ENCODE data around the gene DFFA. TPM values are rescaled to one million over a fixed set of nuclear protein-coding genes. Genes with fewer than 3 reads are reported as not detected.

The DFFA gene
- total RNA-seq, 2 experiments from 2014 or later: 76.7 to 81.8 TPM

DNA sequence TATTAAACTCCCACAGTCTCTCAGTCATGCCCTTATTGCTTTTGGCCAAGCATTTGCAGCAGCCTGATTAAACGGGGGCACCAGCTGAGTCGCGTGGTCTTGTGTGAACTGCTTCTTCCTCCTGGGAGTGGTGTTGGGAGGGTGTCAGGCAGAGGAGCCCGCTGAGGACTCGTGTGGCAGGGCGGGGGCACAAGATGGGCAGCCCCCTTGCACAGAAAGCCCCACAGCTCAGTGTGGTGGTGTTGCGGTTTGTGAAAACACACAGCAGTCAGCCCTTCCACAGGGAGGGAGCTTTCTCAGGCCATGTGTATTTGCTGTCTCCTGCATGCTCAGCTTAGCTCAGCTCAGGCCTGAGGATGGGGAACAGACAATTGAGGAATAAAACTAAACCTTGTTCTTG, 24.8 kb upstream of the DFFA start:
- H3K36me3 Mint-ChIP-seq (ENCODE audit: low read depth): peaks cover 5% of the 10 kb centered on the region
- H3K4me3 Mint-ChIP-seq: no peak overlapping the region
- intact Hi-C loops (cut with micrococcal nuclease): loop anchor here (5.0 to 10.0 kb wide), 2 partner anchors 62 to 370 kb away; partner anchors contain the start of gene CENPS
- H3K9me3 Mint-ChIP-seq: no peaks in the 10 kb centered on the region
- no peak for ATAC-seq
- no peak for DNase-seq
- POLR2A ChIA-PET: interaction anchor here (1.2 to 3.5 kb wide), 3 partner anchors 13 to 421 kb away, joined by 3 to 10 read pairs (median 7); no protein-coding TSS in a partner anchor
- H3K4me1 Mint-ChIP-seq (ENCODE audit: low read depth): peaks cover 54% of the 10 kb centered on the region
- TF ChIP-seq, protein P1, sequence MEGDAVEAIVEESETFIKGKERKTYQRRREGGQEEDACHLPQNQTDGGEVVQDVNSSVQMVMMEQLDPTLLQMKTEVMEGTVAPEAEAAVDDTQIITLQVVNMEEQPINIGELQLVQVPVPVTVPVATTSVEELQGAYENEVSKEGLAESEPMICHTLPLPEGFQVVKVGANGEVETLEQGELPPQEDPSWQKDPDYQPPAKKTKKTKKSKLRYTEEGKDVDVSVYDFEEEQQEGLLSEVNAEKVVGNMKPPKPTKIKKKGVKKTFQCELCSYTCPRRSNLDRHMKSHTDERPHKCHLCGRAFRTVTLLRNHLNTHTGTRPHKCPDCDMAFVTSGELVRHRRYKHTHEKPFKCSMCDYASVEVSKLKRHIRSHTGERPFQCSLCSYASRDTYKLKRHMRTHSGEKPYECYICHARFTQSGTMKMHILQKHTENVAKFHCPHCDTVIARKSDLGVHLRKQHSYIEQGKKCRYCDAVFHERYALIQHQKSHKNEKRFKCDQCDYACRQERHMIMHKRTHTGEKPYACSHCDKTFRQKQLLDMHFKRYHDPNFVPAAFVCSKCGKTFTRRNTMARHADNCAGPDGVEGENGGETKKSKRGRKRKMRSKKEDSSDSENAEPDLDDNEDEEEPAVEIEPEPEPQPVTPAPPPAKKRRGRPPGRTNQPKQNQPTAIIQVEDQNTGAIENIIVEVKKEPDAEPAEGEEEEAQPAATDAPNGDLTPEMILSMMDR (IDR thresholded peaks at IDR 0.05): no peak
- H3K27ac Mint-ChIP-seq: peak overlapping the region; percentile 34
- H3K27me3 Mint-ChIP-seq: no peaks in the 10 kb centered on the region
- CTCF ChIA-PET: interaction anchor here (1.0 to 11.4 kb wide), 3 partner anchors 11 to 370 kb away, joined by 3 to 202 read pairs (median 4); no protein-coding TSS in a partner anchor

DNA sequence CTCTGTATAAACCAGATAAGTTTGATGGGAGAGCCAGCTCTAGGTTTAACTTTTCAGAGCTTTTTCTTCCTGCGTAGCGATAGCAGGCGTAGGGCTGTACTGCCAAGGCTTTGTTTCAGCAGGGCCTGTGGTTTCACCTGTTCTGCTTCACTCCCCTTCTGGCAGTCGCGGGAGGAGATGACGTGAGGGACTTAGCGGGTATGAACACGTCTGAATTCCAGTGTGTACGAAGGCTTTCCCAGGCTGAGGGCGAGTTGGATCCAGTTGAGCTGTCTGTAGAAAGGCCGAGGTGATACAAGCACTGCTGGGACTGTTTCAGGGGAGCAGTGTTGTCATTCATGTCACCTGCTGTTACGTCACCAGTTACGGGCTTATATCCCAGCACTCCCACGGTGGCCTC, 23.6 kb upstream of the DFFA start:
- DNase-seq (peak; percentile 44), ATAC-seq (peak; percentile 9)
- intact Hi-C loops (cut with micrococcal nuclease): loop anchor here (5.0 to 10.0 kb wide), 2 partner anchors 61 to 371 kb away; partner anchors contain the start of gene CENPS
- CTCF ChIA-PET: interaction anchor here (1.0 to 11.4 kb wide), 10 partner anchors 10 to 443 kb away, joined by 3 to 202 read pairs (median 4); no protein-coding TSS in a partner anchor
- TF ChIP-seq, protein P1 (IDR thresholded peaks at IDR 0.05): no peak
- Mint-ChIP-seq H3K4me3 (peak overlapping the region; percentile 68), H3K27ac (peak overlapping the region; percentile 92), H3K27me3 (no peaks in the 10 kb centered on the region), H3K36me3 (ENCODE audit: low read depth) (peaks cover 5% of the 10 kb centered on the region), H3K4me1 (ENCODE audit: low read depth) (peaks cover 49% of the 10 kb centered on the region), H3K9me3 (no peaks in the 10 kb centered on the region)
- POLR2A ChIA-PET: interaction anchor here (1.1 to 3.5 kb wide), 4 partner anchors 13 to 96 kb away, joined by 5 to 15 read pairs (median 8); partner anchors contain the start of gene CENPS

DNA sequence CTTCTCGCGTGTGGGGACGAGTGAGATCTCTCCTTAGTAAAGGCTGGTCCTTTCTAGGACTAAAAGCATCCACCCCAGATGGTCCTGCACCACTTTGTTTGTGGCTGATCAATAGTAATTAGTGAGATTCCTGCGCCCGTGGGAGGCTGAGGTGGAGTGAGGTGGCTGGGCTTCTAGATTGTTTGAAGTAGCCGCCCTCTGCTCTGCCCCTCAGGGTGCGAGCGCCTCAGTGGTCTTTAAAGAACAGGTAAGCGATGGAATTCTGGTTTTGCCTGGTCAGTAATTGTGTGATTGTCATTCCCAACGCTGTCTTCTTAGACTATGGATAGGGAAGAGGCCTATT, 23.1 kb upstream of the DFFA start:
- ATAC-seq (no peak), DNase-seq (no peak)
- Mint-ChIP-seq H3K9me3 (no peaks in the 10 kb centered on the region), H3K36me3 (ENCODE audit: low read depth) (peaks cover 5% of the 10 kb centered on the region), H3K27me3 (no peaks in the 10 kb centered on the region), H3K27ac (peak overlapping the region; percentile 92), H3K4me3 (peak overlapping the region; percentile 68), H3K4me1 (ENCODE audit: low read depth) (peaks cover 48% of the 10 kb centered on the region)
- intact Hi-C loops (cut with micrococcal nuclease): loop anchor here (5.0 to 10.0 kb wide), 2 partner anchors 61 to 372 kb away; partner anchors contain the start of gene CENPS
- CTCF ChIA-PET: interaction anchor here (0.6 to 11.4 kb wide), 45 partner anchors 10 to 989 kb away, joined by 3 to 202 read pairs (median 4); partner anchors contain the start of genes CENPS, CORT and PEX14
- POLR2A ChIA-PET: interaction anchor here (0.5 to 3.5 kb wide), 8 partner anchors 14 to 498 kb away, joined by 3 to 15 read pairs (median 4); partner anchors contain the start of gene CENPS
- TF ChIP-seq, protein P1 (IDR thresholded peaks at IDR 0.05): no peak

DNA sequence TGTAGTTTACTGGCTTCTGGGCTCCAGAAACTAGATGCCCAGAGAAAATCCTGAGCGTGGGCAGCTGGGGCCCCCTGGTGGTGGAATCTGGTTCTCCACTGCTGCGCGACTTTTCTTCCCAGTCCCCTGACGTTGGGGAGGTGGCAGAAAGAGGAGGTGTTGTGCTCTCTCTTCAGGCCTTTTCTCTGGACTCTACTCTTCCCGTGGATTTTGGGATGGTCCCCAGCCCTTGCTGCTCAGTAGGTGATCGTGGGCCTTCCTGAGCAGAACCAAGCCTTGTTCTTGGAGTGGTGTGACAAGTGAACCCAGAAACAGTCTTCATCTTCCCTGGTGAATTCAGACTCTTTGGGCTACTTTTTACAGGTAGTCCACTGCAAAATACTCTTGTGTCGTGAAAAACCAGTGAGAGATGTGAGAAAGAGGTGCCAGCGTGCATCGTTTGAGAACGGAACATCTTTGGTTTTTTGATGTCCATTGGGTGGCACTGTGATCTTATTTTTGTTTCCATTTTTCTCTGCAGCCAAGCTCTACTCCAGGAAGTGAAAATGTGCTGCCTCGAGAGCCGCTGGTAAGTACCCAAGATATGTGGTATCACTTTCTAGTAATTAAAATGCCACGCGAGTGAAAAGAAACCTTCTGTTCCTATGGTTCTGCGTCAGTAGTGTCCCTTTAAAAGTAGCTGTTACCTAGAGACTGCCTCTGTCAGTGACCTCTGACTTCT, 22.6 kb upstream of the DFFA start:
- Mint-ChIP-seq H3K4me3 (peak overlapping the region; percentile 68), H3K9me3 (no peaks in the 10 kb centered on the region), H3K4me1 (ENCODE audit: low read depth) (peaks cover 48% of the 10 kb centered on the region), H3K36me3 (ENCODE audit: low read depth) (peaks cover 5% of the 10 kb centered on the region), H3K27me3 (no peaks in the 10 kb centered on the region), H3K27ac (peak overlapping the region; percentile 92)
- intact Hi-C loops (cut with micrococcal nuclease): loop anchor here (5.0 to 10.0 kb wide), 2 partner anchors 60 to 372 kb away; partner anchors contain the start of gene CENPS
- ATAC-seq: peak; percentile 91
- CTCF ChIA-PET: interaction anchor here (0.6 to 11.4 kb wide), 63 partner anchors 10 to 988 kb away, joined by 3 to 202 read pairs (median 4); partner anchors contain the start of genes CENPS, CORT, DFFA and PEX14
- POLR2A ChIA-PET: interaction anchor here (0.5 to 3.5 kb wide), 10 partner anchors 14 to 498 kb away, joined by 3 to 15 read pairs (median 4); partner anchors contain the start of genes CENPS and PEX14
- DNase-seq: peak; percentile 91
- TF ChIP-seq, protein P1 (IDR thresholded peaks at IDR 0.05): peak; percentile 99

All from activated CD8-positive, alpha-beta T cell treated with anti-CD3 and anti-CD28 coated beads for 36 hours (primary cell).